ENCODE results near the gene FAM83E. TPM values are rescaled to one million over a fixed set of nuclear protein-coding genes. Genes with fewer than 3 reads are reported as not detected.

FAM83E gene
- total and polyA plus RNA-seq, 2 of the 8 experiments (the other 6 are each of a cell fraction or from before 2014, with no cell fraction given), result 1.8 to 5.3 TPM

- TF ChIP-seq POLR2AphosphoS5 (IDR thresholded peaks at IDR 0.05; ENCODE audit: low read depth, low read length) (no peak; the same call in 1 of the 2 replicates), MAFK (IDR thresholded peaks at IDR 0.05; ENCODE audit: low read depth, low read length) (no peak), ASH2L (IDR thresholded peaks at IDR 0.05; ENCODE audit: low read length) (peak; percentile 79), CBX5 (IDR thresholded peaks at IDR 0.05; ENCODE audit: low read depth, low read length) (no peak), GTF2F1 (IDR thresholded peaks at IDR 0.05; ENCODE audit: borderline replicate concordance, low read depth, low read length) (no peak), SUZ12 (IDR thresholded peaks at IDR 0.05; ENCODE audit: low read length) (no peak), RBBP5 (IDR thresholded peaks at IDR 0.05; ENCODE audit: borderline replicate concordance, low read depth, low read length) (no peak; the same call in 1 of the 2 replicates), POU5F1 (IDR thresholded peaks at IDR 0.05; ENCODE audit: low read depth, low read length) (no peak), FOSL1 (IDR thresholded peaks at IDR 0.05; ENCODE audit: insufficient read depth, low read depth, low read length) (no peak), TBP (IDR thresholded peaks at IDR 0.05; ENCODE audit: low read depth, low read length) (0 out of 2 replicates have a peak, but pooled peaks have one; percentile 7), GABPA (IDR thresholded peaks at IDR 0.05; ENCODE audit: borderline replicate concordance, insufficient read depth, low read length) (no peak), EP300 (IDR thresholded peaks at IDR 0.05; ENCODE audit: borderline replicate concordance in 1 of 2, low read depth in 2 of 2, low read length in 2 of 2) (peak in 1 of 2 experiments; percentile 52; a peak in 1 of 3 replicates), TCF12 (IDR thresholded peaks at IDR 0.05; ENCODE audit: low read depth, low read length) (no peak), SIRT6 (IDR thresholded peaks at IDR 0.05; ENCODE audit: low read length) (no peak), HDAC2 (IDR thresholded peaks at IDR 0.05; ENCODE audit: borderline replicate concordance in 1 of 2, low read depth in 2 of 2, low read length in 2 of 2) (peak; percentile 44 to 53; a peak in 1 of 4 replicates), SIN3A (conservative IDR thresholded peaks at IDR 0.05 in 1 of 2, IDR thresholded peaks at IDR 0.05 in 1 of 2; ENCODE audit: low read depth in 1 of 2, low read length in 2 of 2) (peak in 1 of 2 experiments; percentile 51; a peak in 2 of 4 replicates), KDM4A (IDR thresholded peaks at IDR 0.05; ENCODE audit: low read depth, low read length, severe bottlenecking) (peak; percentile 27), YY1 (IDR thresholded peaks at IDR 0.05; ENCODE audit: low read depth, low read length) (no peak), TEAD4 (IDR thresholded peaks at IDR 0.05; ENCODE audit: low read depth, low read length) (no peak), CHD2 (IDR thresholded peaks at IDR 0.05; ENCODE audit: low read length) (0 out of 2 replicates have a peak, but pooled peaks have one; percentile 25), EGR1 (IDR thresholded peaks at IDR 0.05; ENCODE audit: borderline replicate concordance, low read depth, low read length) (0 out of 2 replicates have a peak, but pooled peaks have one; percentile 5), PHF8 (conservative IDR thresholded peaks at IDR 0.05; ENCODE audit: low read depth, low read length) (peak; percentile 49; the same call in 1 of the 2 replicates), SP1 (IDR thresholded peaks at IDR 0.05; ENCODE audit: low read depth, low read length) (0 out of 2 replicates have a peak, but pooled peaks have one; percentile 1), JUN (IDR thresholded peaks at IDR 0.05; ENCODE audit: low read depth, low read length) (no peak), SRF (IDR thresholded peaks at IDR 0.05; ENCODE audit: low read depth, low read length) (no peak)
Observed at GRCh38 chr19:48646001-48646721, 31.3 kb upstream of the FAM83E start, which contains the start of gene CA11 (continued).
